Measurements from ENCODE around the gene KLHL6. TPM values are rescaled to one million over a fixed set of nuclear protein-coding genes. Genes with fewer than 3 reads are reported as not detected.

The KLHL6 gene
- total RNA-seq, 1 experiment from 2014 or later: 0.03 TPM

DNA sequence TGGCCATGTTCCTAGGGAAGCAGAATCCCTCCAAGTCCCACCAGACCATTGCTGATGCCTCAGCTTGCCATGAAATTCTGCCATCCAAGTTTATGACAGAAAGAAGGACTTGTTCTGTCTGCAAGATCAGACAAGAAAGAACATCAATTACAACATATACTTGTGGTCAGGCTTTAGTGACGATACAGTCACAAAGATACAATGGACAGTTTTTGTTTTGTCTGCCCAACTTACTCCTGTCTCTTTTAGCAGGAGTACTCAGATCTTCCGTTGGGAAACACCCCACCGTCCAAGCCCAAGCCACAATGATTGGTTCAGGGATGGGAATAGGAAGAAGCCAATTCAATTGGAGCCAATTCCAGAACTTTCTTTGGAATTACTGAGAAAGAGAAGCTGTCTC is 15.7 kb downstream of the KLHL6 start:
- H3K4me3 ChIP-seq (ENCODE audit: low read depth in 2 of 2, low read length in 2 of 2): no peak overlapping the region
- no peaks in the 10 kb centered on the region for H3K4me1 ChIP-seq (ENCODE audit: control insufficient read depth, insufficient read depth, low read length)
- no peak for DNase-seq (ENCODE audit: low read depth, low spot score)
- TF ChIP-seq, protein P1, sequence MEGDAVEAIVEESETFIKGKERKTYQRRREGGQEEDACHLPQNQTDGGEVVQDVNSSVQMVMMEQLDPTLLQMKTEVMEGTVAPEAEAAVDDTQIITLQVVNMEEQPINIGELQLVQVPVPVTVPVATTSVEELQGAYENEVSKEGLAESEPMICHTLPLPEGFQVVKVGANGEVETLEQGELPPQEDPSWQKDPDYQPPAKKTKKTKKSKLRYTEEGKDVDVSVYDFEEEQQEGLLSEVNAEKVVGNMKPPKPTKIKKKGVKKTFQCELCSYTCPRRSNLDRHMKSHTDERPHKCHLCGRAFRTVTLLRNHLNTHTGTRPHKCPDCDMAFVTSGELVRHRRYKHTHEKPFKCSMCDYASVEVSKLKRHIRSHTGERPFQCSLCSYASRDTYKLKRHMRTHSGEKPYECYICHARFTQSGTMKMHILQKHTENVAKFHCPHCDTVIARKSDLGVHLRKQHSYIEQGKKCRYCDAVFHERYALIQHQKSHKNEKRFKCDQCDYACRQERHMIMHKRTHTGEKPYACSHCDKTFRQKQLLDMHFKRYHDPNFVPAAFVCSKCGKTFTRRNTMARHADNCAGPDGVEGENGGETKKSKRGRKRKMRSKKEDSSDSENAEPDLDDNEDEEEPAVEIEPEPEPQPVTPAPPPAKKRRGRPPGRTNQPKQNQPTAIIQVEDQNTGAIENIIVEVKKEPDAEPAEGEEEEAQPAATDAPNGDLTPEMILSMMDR (IDR thresholded peaks at IDR 0.05): no peak
- TF ChIP-seq, protein P2, sequence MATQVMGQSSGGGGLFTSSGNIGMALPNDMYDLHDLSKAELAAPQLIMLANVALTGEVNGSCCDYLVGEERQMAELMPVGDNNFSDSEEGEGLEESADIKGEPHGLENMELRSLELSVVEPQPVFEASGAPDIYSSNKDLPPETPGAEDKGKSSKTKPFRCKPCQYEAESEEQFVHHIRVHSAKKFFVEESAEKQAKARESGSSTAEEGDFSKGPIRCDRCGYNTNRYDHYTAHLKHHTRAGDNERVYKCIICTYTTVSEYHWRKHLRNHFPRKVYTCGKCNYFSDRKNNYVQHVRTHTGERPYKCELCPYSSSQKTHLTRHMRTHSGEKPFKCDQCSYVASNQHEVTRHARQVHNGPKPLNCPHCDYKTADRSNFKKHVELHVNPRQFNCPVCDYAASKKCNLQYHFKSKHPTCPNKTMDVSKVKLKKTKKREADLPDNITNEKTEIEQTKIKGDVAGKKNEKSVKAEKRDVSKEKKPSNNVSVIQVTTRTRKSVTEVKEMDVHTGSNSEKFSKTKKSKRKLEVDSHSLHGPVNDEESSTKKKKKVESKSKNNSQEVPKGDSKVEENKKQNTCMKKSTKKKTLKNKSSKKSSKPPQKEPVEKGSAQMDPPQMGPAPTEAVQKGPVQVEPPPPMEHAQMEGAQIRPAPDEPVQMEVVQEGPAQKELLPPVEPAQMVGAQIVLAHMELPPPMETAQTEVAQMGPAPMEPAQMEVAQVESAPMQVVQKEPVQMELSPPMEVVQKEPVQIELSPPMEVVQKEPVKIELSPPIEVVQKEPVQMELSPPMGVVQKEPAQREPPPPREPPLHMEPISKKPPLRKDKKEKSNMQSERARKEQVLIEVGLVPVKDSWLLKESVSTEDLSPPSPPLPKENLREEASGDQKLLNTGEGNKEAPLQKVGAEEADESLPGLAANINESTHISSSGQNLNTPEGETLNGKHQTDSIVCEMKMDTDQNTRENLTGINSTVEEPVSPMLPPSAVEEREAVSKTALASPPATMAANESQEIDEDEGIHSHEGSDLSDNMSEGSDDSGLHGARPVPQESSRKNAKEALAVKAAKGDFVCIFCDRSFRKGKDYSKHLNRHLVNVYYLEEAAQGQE (IDR thresholded peaks at IDR 0.05; ENCODE audit: insufficient read depth in 1 of 2, low read depth in 2 of 2, low read length in 1 of 2): no peak
- TF ChIP-seq TCF7L2 (IDR thresholded peaks at IDR 0.05; ENCODE audit: low read depth, low read length) (no peak), POLR2AphosphoS5 (IDR thresholded peaks at IDR 0.05; ENCODE audit: low read depth, low read length) (no peak), SIN3A (IDR thresholded peaks at IDR 0.05; ENCODE audit: borderline replicate concordance, insufficient read depth, low read depth, low read length) (no peak)
- no peaks in the 10 kb centered on the region for H3K36me3 ChIP-seq (ENCODE audit: control insufficient read depth, insufficient read depth, low read length)
- intact Hi-C loops (cut with micrococcal nuclease; ENCODE audit: unreplicated experiment) (no loop called here), in situ Hi-C loops (cut with HindIII; ENCODE audit: low pct_unique_long_range_greater_than_20kb, low sequenced_read_pairs) (no loop called here)
- H3K27ac ChIP-seq (ENCODE audit: low read length): no peak overlapping the region
- no peak for ATAC-seq
- ChIA-PET POLR2A (interaction anchor here (0.6 kb wide), 1 partner anchor 54 kb away, joined by 3 read pairs; no protein-coding TSS in a partner anchor), CTCF (no interaction called here)
- no TSS peak for BruUV-seq (replicated peaks)
- H3K27me3 ChIP-seq (ENCODE audit: control insufficient read depth, insufficient read depth, low read length): no peaks in the 10 kb centered on the region
- no peaks in the 10 kb centered on the region for H3K9me3 ChIP-seq (ENCODE audit: control insufficient read depth, insufficient read depth, low read depth, low read length)

DNA sequence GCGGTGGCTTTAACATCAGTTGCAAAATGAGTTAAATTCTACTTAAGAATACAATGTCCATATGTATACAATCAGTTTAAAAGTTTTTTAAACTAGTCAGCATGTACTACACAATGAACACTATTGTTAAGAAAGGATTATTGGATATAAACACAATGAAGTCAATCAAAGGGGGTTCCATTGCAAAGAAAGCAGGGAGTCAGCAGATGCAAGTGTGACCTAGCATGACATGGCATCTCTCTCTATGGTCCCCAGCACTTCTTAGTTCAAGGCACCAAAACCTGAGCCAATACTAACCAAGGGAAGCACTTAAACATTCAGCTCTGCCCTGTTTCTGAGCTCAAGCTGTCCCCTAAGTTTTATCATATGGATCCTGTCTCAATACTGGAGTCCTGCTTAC is 17.0 kb downstream of the KLHL6 start:
- DNase-seq (ENCODE audit: low read depth, low spot score): no peak
- CTCF ChIA-PET: no interaction called here

More for the DNA sequence above, 17.0 kb downstream of the KLHL6 start:
- POLR2A ChIA-PET: no interaction called here
- Histone ChIP-seq H3K4me3 (ENCODE audit: low read depth in 2 of 2, low read length in 2 of 2) (no peak overlapping the region), H3K4me1 (ENCODE audit: control insufficient read depth, insufficient read depth, low read length) (no peaks in the 10 kb centered on the region), H3K36me3 (ENCODE audit: control insufficient read depth, insufficient read depth, low read length) (no peaks in the 10 kb centered on the region), H3K9me3 (ENCODE audit: control insufficient read depth, insufficient read depth, low read depth, low read length) (no peaks in the 10 kb centered on the region), H3K27ac (ENCODE audit: low read length) (no peak overlapping the region), H3K27me3 (ENCODE audit: control insufficient read depth, insufficient read depth, low read length) (no peaks in the 10 kb centered on the region)
- intact Hi-C loops (cut with micrococcal nuclease; ENCODE audit: unreplicated experiment): no loop called here
- TF ChIP-seq POLR2AphosphoS5 (IDR thresholded peaks at IDR 0.05; ENCODE audit: low read depth, low read length) (no peak), TCF7L2 (IDR thresholded peaks at IDR 0.05; ENCODE audit: low read depth, low read length) (no peak), SIN3A (IDR thresholded peaks at IDR 0.05; ENCODE audit: borderline replicate concordance, insufficient read depth, low read depth, low read length) (no peak)
- TF ChIP-seq, protein P2 (IDR thresholded peaks at IDR 0.05; ENCODE audit: insufficient read depth in 1 of 2, low read depth in 2 of 2, low read length in 1 of 2): no peak
- TF ChIP-seq, protein P1 (IDR thresholded peaks at IDR 0.05): no peak
- BruUV-seq (replicated peaks): no TSS peak
- in situ Hi-C loops (cut with HindIII; ENCODE audit: low pct_unique_long_range_greater_than_20kb, low sequenced_read_pairs): no loop called here
- no peak for ATAC-seq
